ENCODE results near the gene POMGNT1. TPM values are rescaled to one million over a fixed set of nuclear protein-coding genes. Genes with fewer than 3 reads are reported as not detected.

The POMGNT1 gene
- total RNA-seq, 2 experiments from 2014 or later: 21.1 to 29.0 TPM

- ATAC-seq (ENCODE audit: poor library complexity) (no peak), DNase-seq (no peak)
- no peaks in the 10 kb centered on the region for H3K9me3 Mint-ChIP-seq
- no peak for TF ChIP-seq CTCF (IDR thresholded peaks at IDR 0.05)
- Histone ChIP-seq H3K27ac (ENCODE audit: low read depth in 1 of 2, low read length in 2 of 2) (no peak overlapping the region), H3K4me1 (ENCODE audit: insufficient read depth, low read length) (no peaks in the 10 kb centered on the region), H3K4me3 (ENCODE audit: low read length) (no peak overlapping the region), H3K36me3 (ENCODE audit: insufficient read depth, low read length) (no peaks in the 10 kb centered on the region), H3K9me3 (ENCODE audit: control insufficient read depth in 1 of 2, insufficient read depth in 1 of 2, low read length in 2 of 2) (no peaks in the 10 kb centered on the region), H3K27me3 (ENCODE audit: control insufficient read depth in 1 of 2, insufficient read depth in 2 of 2, low read length in 2 of 2) (no peaks in the 10 kb centered on the region)
- no peak overlapping the region for H3K4me3 Mint-ChIP-seq
- no peaks in the 10 kb centered on the region for H3K36me3 Mint-ChIP-seq (ENCODE audit: low read depth)
- no peaks in the 10 kb centered on the region for H3K27me3 Mint-ChIP-seq
- ChIA-PET POLR2A (no interaction called here), CTCF (no interaction called here)
- H3K4me1 Mint-ChIP-seq (ENCODE audit: low read depth): no peaks in the 10 kb centered on the region
- intact Hi-C loops (cut with DNase I, micrococcal nuclease): no loop called here
- H3K27ac Mint-ChIP-seq: no peak overlapping the region
These were observed 45.0 kb downstream of the POMGNT1 start for GRCh38 chr1:46153228-46153627.

DNA sequence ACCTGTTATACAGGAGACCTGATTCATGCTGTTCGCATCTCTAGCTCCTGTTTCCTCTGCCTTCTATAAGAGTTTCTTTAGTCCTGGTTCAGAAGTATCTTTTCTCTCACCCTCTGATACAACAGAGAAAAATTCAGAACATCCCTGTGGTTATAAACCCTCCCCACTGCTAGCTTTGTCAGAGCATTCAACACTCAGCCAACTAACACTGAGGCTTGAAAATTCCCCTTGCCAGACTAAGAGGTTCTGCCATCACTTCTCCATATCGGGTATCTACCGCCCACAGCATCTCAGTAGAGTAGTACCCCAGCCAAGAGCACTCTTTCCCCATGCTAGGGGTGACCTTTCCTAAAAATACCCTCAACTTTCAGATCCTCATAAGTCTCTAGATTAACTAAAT, 46.2 kb downstream of the POMGNT1 start:
- Mint-ChIP-seq H3K27me3 (no peaks in the 10 kb centered on the region), H3K4me1 (ENCODE audit: low read depth) (no peaks in the 10 kb centered on the region), H3K27ac (no peak overlapping the region), H3K9me3 (no peaks in the 10 kb centered on the region), H3K36me3 (ENCODE audit: low read depth) (no peaks in the 10 kb centered on the region), H3K4me3 (no peak overlapping the region)
- no peaks in the 10 kb centered on the region for H3K27me3 ChIP-seq (ENCODE audit: control insufficient read depth in 1 of 2, insufficient read depth in 2 of 2, low read length in 2 of 2)
- no peak overlapping the region for H3K27ac ChIP-seq (ENCODE audit: low read depth in 1 of 2, low read length in 2 of 2)
- CTCF ChIA-PET: no interaction called here
- TF ChIP-seq CTCF (IDR thresholded peaks at IDR 0.05): no peak
- intact Hi-C loops (cut with DNase I, micrococcal nuclease): no loop called here
- no peak overlapping the region for H3K4me3 ChIP-seq (ENCODE audit: low read length)
- DNase-seq (no peak), ATAC-seq (ENCODE audit: poor library complexity) (no peak)
- no peaks in the 10 kb centered on the region for H3K36me3 ChIP-seq (ENCODE audit: insufficient read depth, low read length)
- no peaks in the 10 kb centered on the region for H3K9me3 ChIP-seq (ENCODE audit: control insufficient read depth in 1 of 2, insufficient read depth in 1 of 2, low read length in 2 of 2)
- POLR2A ChIA-PET: interaction anchor here (0.6 kb wide), 1 partner anchor 804 kb away, joined by 3 read pairs; no protein-coding TSS in a partner anchor
- no peaks in the 10 kb centered on the region for H3K4me1 ChIP-seq (ENCODE audit: insufficient read depth, low read length)

DNA sequence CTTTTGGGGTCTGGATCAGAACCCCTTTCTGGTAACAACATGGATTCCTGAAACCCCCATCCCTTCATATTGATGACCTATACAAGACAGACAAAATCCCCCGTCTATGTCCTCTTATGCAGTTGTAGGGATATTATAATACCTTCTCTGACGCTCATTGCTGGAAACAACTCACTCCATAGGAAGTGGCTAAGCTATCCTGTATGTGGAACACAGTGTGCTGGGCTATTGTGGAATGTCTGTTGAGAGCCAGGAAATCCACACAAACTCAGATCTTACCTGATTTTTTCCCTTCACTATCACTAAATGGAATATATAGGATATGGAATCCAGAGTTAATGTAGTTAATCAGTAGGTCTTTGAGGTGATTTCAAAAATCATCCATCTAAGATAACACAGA, 48.1 kb downstream of the POMGNT1 start:
- Histone ChIP-seq H3K9me3 (ENCODE audit: control insufficient read depth in 1 of 2, insufficient read depth in 1 of 2, low read length in 2 of 2) (no peaks in the 10 kb centered on the region), H3K27ac (ENCODE audit: low read depth in 1 of 2, low read length in 2 of 2) (no peak overlapping the region), H3K36me3 (ENCODE audit: insufficient read depth, low read length) (no peaks in the 10 kb centered on the region), H3K4me3 (ENCODE audit: low read length) (no peak overlapping the region), H3K27me3 (ENCODE audit: control insufficient read depth in 1 of 2, insufficient read depth in 2 of 2, low read length in 2 of 2) (no peaks in the 10 kb centered on the region), H3K4me1 (ENCODE audit: insufficient read depth, low read length) (no peaks in the 10 kb centered on the region)
- no peaks in the 10 kb centered on the region for H3K36me3 Mint-ChIP-seq (ENCODE audit: low read depth)
- ATAC-seq (ENCODE audit: poor library complexity): no peak
- H3K4me1 Mint-ChIP-seq (ENCODE audit: low read depth): no peaks in the 10 kb centered on the region
- DNase-seq: no peak
- H3K9me3 Mint-ChIP-seq: no peaks in the 10 kb centered on the region
- ChIA-PET CTCF (no interaction called here), POLR2A (no interaction called here)
- TF ChIP-seq CTCF (IDR thresholded peaks at IDR 0.05): no peak
- no peak overlapping the region for H3K4me3 Mint-ChIP-seq
- H3K27me3 Mint-ChIP-seq: no peaks in the 10 kb centered on the region
- intact Hi-C loops (cut with DNase I, micrococcal nuclease): no loop called here
- H3K27ac Mint-ChIP-seq: no peak overlapping the region

Data from CD4-positive, alpha-beta T cell (primary cell).